ENCODE data around the gene JPH2.
A peak's percentile ranks its signal among the peaks of the same experiment; 100 is the strongest.

JPH2 gene

DNA sequence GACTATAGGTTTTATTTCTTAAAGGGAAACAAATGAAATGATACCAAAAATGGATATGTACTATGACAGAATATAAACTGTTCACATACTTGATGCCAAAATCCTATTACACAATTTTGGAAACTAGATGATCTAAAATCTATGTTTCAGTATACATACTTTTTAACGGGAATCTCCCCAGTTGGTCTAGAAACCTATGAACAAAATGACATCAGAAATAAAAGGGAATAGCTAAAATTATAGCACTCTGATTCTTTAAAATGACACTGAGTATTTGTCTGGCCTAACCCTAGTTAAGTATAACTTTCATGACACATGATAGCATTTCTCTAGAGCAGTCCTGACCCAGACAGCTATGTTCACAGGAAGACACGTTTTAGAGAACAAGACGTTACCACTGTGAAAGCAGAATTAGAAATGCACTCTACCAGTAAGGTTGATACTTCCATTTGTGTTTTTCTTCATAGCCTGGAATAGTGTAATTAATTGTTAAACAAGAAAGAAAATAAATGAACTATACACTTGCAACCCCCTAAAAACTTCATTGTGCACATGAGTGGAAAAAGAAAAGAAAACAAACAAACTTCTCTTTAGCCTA is 20.2 kb upstream of the JPH2 start:
- no peak for ATAC-seq
- no peak for TF ChIP-seq TOX (CRISPR knock-in tag; IDR thresholded peaks at IDR 0.05; ENCODE audit: borderline replicate concordance)
- TF ChIP-seq ARNTL (CRISPR knock-in tag; IDR thresholded peaks at IDR 0.05; ENCODE audit: borderline replicate concordance, low read depth): no peak
- TF ChIP-seq, protein P1, sequence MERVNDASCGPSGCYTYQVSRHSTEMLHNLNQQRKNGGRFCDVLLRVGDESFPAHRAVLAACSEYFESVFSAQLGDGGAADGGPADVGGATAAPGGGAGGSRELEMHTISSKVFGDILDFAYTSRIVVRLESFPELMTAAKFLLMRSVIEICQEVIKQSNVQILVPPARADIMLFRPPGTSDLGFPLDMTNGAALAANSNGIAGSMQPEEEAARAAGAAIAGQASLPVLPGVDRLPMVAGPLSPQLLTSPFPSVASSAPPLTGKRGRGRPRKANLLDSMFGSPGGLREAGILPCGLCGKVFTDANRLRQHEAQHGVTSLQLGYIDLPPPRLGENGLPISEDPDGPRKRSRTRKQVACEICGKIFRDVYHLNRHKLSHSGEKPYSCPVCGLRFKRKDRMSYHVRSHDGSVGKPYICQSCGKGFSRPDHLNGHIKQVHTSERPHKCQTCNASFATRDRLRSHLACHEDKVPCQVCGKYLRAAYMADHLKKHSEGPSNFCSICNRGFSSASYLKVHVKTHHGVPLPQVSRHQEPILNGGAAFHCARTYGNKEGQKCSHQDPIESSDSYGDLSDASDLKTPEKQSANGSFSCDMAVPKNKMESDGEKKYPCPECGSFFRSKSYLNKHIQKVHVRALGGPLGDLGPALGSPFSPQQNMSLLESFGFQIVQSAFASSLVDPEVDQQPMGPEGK (CRISPR knock-in tag; IDR thresholded peaks at IDR 0.05; ENCODE audit: borderline replicate concordance): no peak
- TF ChIP-seq POU6F1 (CRISPR knock-in tag; IDR thresholded peaks at IDR 0.05; ENCODE audit: borderline replicate concordance, low read depth): no peak
- TF ChIP-seq CSDC2 (CRISPR knock-in tag; IDR thresholded peaks at IDR 0.05): no peak
- TF ChIP-seq OSR1 (CRISPR knock-in tag; IDR thresholded peaks at IDR 0.05): no peak
- no peak for TF ChIP-seq SNAI2 (CRISPR knock-in tag; IDR thresholded peaks at IDR 0.05)

DNA sequence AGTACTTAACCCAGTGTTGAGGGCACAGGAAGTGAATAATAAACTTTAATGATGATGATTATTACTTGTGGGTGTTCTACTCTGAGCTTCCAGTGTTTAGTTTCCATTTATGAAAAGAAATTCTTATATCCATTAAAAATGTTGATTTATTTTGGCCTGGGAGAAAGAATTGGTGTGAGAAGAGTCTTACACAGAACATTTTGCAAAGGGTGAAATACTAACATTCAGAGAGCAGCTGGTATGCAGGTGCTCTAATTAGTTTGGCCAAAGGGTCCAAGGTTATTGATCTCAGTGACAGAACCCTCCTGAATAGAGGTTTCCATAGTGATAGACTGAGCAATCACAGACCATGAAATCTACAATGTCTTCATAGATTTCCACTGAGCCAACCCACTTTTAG is 19.1 kb upstream of the JPH2 start:
- ATAC-seq: no peak
- no peak for TF ChIP-seq ZNF70 (CRISPR knock-in tag; IDR thresholded peaks at IDR 0.05)
- TF ChIP-seq TCF4 (CRISPR knock-in tag; IDR thresholded peaks at IDR 0.05; ENCODE audit: borderline replicate concordance): no peak
- TF ChIP-seq RARB (CRISPR knock-in tag; IDR thresholded peaks at IDR 0.05): no peak
- TF ChIP-seq ZNF8 (CRISPR knock-in tag; IDR thresholded peaks at IDR 0.05): no peak
- TF ChIP-seq PPARA (CRISPR knock-in tag; IDR thresholded peaks at IDR 0.05; ENCODE audit: borderline replicate concordance): no peak
- TF ChIP-seq ISL1 (CRISPR knock-in tag; IDR thresholded peaks at IDR 0.05): no peak
- no peak for TF ChIP-seq ARNTL (CRISPR knock-in tag; IDR thresholded peaks at IDR 0.05; ENCODE audit: borderline replicate concordance, low read depth)
- TF ChIP-seq, protein P2, sequence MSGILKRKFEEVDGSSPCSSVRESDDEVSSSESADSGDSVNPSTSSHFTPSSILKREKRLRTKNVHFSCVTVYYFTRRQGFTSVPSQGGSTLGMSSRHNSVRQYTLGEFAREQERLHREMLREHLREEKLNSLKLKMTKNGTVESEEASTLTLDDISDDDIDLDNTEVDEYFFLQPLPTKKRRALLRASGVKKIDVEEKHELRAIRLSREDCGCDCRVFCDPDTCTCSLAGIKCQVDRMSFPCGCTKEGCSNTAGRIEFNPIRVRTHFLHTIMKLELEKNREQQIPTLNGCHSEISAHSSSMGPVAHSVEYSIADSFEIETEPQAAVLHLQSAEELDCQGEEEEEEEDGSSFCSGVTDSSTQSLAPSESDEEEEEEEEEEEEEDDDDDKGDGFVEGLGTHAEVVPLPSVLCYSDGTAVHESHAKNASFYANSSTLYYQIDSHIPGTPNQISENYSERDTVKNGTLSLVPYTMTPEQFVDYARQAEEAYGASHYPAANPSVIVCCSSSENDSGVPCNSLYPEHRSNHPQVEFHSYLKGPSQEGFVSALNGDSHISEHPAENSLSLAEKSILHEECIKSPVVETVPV (CRISPR knock-in tag; IDR thresholded peaks at IDR 0.05): no peak
- no peak for TF ChIP-seq CSDC2 (CRISPR knock-in tag; IDR thresholded peaks at IDR 0.05)
- no peak for TF ChIP-seq BACH2 (CRISPR knock-in tag; IDR thresholded peaks at IDR 0.05; ENCODE audit: borderline replicate concordance)
- no peak for TF ChIP-seq TOX (CRISPR knock-in tag; IDR thresholded peaks at IDR 0.05; ENCODE audit: borderline replicate concordance)
- TF ChIP-seq OSR1 (CRISPR knock-in tag; IDR thresholded peaks at IDR 0.05): no peak
- no peak for TF ChIP-seq POU6F1 (CRISPR knock-in tag; IDR thresholded peaks at IDR 0.05; ENCODE audit: borderline replicate concordance, low read depth)

GRCh38 chr20:44204832-44205215 is 17.8 kb upstream of the JPH2 start:
- no peak for TF ChIP-seq BACH2 (CRISPR knock-in tag; IDR thresholded peaks at IDR 0.05; ENCODE audit: borderline replicate concordance)
- no peak for TF ChIP-seq ESRRG (CRISPR knock-in tag; IDR thresholded peaks at IDR 0.05)
- no peak for TF ChIP-seq RARB (CRISPR knock-in tag; IDR thresholded peaks at IDR 0.05)
- TF ChIP-seq SNAI2 (CRISPR knock-in tag; IDR thresholded peaks at IDR 0.05): no peak
- ATAC-seq: no peak

GRCh38 chr20:44204156-44204831 is 17.3 kb upstream of the JPH2 start:
- TF ChIP-seq ISL1 (CRISPR knock-in tag; IDR thresholded peaks at IDR 0.05) (peak; percentile 49), ZFP30 (CRISPR knock-in tag; IDR thresholded peaks at IDR 0.05) (no peak), TOX (CRISPR knock-in tag; IDR thresholded peaks at IDR 0.05; ENCODE audit: borderline replicate concordance) (peak; percentile 32; the same call in 1 of the 2 replicates)
- peak; percentile 92 for ATAC-seq

GRCh38 chr20:44203161-44203560 is 16.2 kb upstream of the JPH2 start:
- no peak for TF ChIP-seq GLIS3 (CRISPR knock-in tag; IDR thresholded peaks at IDR 0.05)
- ATAC-seq: peak; percentile 75
